G401.6 (cell line): Measurements from ENCODE around the gene PRR35.

ENCODE experiments used
- FAIRE-seq: peaks from 2 replicates; lab custom pipeline; 2012; peaks lifted over from hg19 to GRCh38; lab: Jason Lieb, UNC

PRR35 gene

GRCh38 chr16:580946-581498 is 20.8 kb downstream of the PRR35 start:
- FAIRE-seq: no peak

- FAIRE-seq: no peak
Observed at GRCh38 chr16:582218-582613, 22.0 kb downstream of the PRR35 start.

DNA sequence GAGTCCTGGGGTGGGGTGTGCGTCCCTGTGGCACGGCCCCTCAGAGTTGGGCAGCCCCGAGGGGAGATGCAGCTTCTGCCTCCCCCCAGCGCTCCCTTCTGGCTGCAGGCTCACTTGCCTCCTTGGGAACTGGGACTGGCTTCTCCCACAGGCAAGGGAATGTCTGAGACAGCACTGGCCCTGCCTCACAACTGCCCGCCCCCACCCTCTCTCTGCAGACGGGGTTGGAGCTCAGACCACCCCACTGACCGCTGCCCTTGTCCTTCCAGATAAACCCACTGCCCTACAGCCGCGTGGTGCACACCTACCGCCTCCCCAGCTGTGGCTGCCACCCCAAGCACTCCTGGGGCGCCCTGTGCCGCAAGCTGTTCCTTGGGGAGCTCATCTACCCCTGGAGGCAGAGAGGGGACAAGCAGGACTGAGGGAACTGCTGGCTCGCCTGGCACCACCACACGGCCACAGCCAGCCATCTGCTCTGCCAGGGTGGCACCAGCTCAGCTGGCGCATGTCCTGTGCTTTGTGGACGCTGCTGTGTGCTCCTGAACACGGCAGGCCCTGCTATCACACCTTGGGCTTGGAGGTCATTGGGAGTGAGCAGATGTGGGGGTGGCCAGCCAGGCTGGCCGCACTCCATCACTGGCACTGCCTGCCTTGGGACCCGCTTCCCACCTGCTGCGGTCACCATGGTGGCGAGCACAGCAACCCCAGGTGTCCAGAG is 22.6 kb downstream of the PRR35 start:
- no peak for FAIRE-seq

GRCh38 chr16:583470-583814 is 23.2 kb downstream of the PRR35 start:
- no peak for FAIRE-seq

DNA sequence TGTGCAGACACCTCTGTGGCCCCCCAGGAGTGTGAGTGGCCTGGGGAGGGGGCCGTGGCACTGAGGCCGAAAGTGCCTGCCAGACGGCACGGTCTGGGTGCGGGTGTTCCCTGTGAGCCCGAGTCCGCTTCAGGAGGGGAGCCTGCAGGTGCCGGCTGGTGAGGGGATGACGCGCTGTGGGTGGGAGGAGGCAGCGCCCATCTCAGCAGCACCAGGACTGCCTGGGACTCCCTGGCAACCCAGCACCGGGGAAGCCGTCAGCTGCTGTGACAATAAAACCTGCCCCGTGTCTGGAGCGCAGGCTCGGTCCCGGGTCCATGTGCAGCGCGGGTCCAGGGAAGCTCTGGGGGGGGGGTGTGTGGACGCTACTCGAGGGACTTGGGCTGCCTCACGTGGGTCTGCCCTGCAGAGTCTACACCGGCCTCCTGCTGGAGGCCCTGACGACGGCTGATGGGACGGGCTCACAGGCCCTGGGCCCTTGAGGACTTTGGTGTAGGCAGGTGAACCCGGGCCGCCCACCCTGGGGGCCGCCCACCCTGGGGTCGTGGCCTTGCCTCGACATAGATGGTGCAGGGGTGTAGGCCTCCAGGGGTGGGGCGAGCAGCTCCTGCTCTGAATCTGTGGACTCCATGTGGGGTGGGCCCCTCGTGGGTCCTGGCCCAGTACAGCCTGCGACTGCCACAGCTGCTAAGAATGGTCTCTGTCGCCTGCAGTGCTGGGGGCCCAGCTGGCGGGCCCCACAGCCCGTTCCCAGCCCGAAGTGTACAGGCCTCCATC is 23.8 kb downstream of the PRR35 start:
- FAIRE-seq: no peak

DNA sequence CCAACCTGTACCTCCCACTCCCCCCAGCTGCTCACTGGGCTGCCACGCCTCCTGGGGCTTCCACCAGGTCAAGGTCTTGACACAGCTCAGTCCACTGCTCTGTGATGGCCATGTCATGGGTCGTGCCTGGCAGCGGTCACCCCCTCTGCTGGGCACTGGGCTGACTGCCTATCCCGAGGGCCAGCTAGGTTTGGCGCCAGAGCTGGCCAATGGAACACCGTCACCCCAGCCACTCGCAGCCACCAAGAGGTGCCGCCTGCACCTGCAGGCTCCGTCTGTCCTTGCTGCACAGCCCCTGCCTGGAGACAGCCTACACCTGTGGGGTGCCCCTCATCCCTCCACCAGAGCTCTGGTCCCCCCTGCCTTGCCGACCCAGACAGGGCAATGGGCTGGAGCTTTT is 25.2 kb downstream of the PRR35 start:
- FAIRE-seq: no peak

- no peak for FAIRE-seq
Observed at GRCh38 chr16:586047-586644, 26.0 kb downstream of the PRR35 start.

- FAIRE-seq: no peak
Observed at GRCh38 chr16:586645-587590, 26.7 kb downstream of the PRR35 start.

DNA sequence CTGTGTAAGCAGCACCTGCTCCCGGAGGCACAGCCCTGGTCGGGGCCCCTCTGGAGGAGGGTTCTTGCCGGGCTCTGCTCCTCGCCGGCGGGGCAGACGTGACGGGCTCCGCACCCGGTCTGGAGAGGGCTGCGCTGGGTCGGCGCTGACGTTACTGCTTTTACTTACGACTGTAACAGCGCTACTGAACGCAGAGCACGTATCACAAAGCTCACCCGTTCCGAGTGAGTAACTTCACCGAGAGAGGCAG is 28.4 kb downstream of the PRR35 start:
- no peak for FAIRE-seq

DNA sequence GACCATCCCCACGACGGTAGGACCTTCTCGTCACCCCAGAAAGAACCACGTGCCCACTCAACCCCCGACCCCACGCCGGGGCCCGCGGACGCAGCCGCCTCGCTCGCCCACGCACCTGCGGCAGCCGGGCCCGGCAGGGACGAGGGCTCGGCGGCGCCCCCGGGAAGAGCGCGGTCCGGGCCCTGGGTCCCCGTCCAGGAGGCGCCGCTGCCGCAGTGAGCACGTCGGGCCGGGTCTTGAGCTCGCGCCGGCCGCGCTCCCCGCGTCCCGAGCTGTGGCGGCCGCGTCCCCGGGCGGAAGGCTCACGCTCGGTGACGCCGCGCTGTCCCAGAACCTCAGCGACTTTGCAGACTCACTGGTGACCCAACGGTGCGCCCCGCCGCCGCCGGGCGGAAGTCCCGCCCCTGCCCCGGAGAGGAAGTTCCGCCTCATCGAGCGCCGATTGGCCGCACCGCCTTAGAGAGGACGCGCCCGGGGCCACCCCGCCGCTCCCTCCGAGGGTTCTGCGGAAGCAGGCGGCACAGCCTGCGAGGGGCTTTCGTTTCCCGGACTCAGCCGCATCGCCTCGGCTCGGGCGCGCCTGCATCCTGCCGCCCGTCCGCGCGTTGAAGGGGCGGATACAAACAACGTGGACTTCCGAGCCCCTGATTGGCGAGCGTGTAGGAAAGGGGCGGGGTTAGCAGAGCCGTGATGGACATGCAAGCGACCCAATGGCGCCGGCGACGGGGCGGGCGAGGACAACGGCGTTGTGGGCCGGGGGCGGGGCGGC is 28.9 kb downstream of the PRR35 start:
- FAIRE-seq: peak; percentile 6

- FAIRE-seq: no peak
Observed at GRCh38 chr16:589658-590187, 29.5 kb downstream of the PRR35 start, which contains the start of gene RAB40C. RAB40C (plus strand) TSS chr16:590066; CDS start chr16:590292, 226 bp downstream.

DNA sequence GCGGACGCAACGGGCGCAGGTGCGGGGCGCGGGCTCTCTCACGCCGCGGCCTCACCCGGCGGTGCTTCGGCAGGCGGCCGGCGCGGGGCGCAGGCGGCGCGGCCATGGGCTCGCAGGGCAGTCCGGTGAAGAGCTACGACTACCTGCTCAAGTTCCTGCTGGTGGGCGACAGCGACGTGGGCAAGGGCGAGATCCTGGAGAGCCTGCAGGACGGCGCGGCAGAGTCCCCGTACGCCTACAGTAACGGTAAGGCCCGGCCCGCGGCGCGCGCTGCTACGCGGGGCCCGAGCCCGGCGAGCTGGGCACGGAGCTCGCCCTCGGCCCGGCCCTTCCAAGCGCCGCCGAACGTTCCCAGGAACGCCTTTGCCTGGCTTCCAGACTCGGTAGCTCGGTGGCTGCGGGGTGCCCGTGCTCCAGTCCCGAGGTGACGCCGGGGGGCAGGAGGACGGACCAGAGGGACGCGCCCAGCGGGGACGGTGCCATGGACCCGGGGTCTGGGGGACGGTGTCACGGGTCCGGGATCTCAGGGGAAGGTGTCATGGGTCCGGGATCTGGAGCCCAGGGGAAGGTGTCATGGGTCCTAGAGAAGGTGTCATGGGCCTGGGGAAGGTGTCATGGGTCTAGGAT is 30.1 kb downstream of the PRR35 start:
- FAIRE-seq: no peak

GRCh38 chr16:590815-591200 is 30.6 kb downstream of the PRR35 start:
- no peak for FAIRE-seq

- no peak for FAIRE-seq
Observed at GRCh38 chr16:591231-591630, 31.0 kb downstream of the PRR35 start.

DNA sequence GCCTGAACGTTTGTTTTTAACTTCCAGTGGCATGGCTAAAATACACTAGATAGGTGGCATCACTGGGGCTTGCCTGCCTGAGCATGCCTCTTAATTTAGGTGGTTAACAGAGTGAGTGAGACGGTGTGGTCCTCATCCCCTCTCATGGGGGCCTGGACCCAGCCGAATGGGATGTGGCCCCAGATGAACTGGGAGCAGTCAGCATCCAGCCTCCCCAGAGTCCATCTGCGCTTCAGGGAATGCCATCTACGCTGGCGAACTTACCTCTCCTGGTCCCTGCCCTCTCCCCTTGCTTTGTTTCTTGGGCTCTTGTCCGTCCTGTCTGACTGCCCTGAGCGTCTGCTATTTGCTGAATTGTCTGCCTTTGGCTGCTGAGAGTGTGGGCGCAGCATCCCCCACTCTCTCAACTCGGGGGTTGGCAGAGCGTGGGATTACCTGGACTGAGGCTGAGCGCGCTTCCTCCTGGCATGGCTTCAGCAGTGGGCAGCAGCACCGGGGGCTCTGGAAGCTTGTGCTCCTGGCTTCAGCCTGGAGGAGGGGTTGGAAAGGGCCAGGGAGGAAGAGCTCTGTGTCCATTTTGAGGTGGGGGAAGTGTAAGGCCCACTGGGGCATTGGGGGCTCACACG is 31.8 kb downstream of the PRR35 start:
- no peak for FAIRE-seq

GRCh38 chr16:592518-593306 is 32.5 kb downstream of the PRR35 start:
- no peak for FAIRE-seq

GRCh38 chr16:593406-593805 is 33.2 kb downstream of the PRR35 start:
- no peak for FAIRE-seq

- no peak for FAIRE-seq
Observed at GRCh38 chr16:593807-594206, 33.6 kb downstream of the PRR35 start.

GRCh38 chr16:595094-595528 is 34.9 kb downstream of the PRR35 start:
- no peak for FAIRE-seq
